Measurements from ENCODE around the gene PRPF8. TPM values are rescaled to one million over a fixed set of nuclear protein-coding genes. Genes with fewer than 3 reads are reported as not detected.
"Not testable (repeated sequence)": the region's sequence is repeated elsewhere in the genome, so short reads cannot be mapped to it uniquely, and the experiment has no call there.

PRPF8 gene
- total and polyA plus RNA-seq, 10 of the 15 experiments (the other 5 are each of a cell fraction or from before 2014, with no cell fraction given), result 77.2 to 337 (median 162) TPM

- H4K20me1 ChIP-seq (ENCODE audit: control insufficient read depth, insufficient read depth); BruUV-seq (replicated peaks); DNase-seq (ENCODE audit: low read depth, low spot score); H3K27ac ChIP-seq (ENCODE audit: control insufficient read depth, insufficient read depth); ATAC-seq; H3K4me1 ChIP-seq (ENCODE audit: control insufficient read depth, insufficient read depth, low read length); H3K9ac ChIP-seq (ENCODE audit: control insufficient read depth, insufficient read depth, low read length); H3K79me2 ChIP-seq (ENCODE audit: control insufficient read depth, insufficient read depth, low read length); intact Hi-C loops (cut with micrococcal nuclease; ENCODE audit: unreplicated experiment); H3K9me3 ChIP-seq (replicated peaks; ENCODE audit: control insufficient read depth, insufficient read depth, low read length); FAIRE-seq; H3K27me3 ChIP-seq (replicated peaks in 1 of 2; ENCODE audit: control insufficient read depth in 2 of 2, insufficient read depth in 2 of 2, low read length in 1 of 2); H3K4me3 ChIP-seq; H3K4me2 ChIP-seq (ENCODE audit: control insufficient read depth, insufficient read depth); SMC1A ChIA-PET (ENCODE audit: uncharacterized antibody, unreplicated experiment); POLR2A ChIA-PET; H2AFZ ChIP-seq (ENCODE audit: control insufficient read depth, low read depth, low read length); H3K36me3 ChIP-seq (ENCODE audit: control insufficient read depth in 2 of 2, insufficient read depth in 2 of 2, low read length in 1 of 2); in situ Hi-C loops (cut with MboI); RAD21 ChIA-PET (ENCODE audit: unreplicated experiment): not testable (repeated sequence)
- WGBS (ENCODE audit: insufficient coverage, insufficient replicate concordance, low lambda C conversion rate, missing lambda C conversion rate), result 51% methylated on average over 5 of the region's 5 CpGs
- CTCF ChIA-PET, result interaction anchor here (1.3 kb wide), 1 partner anchor 31 kb away, joined by 4 read pairs; no protein-coding TSS in a partner anchor
These were observed 15.2 kb upstream of the PRPF8 start for GRCh38 chr17:1699891-1700290.

GRCh38 chr17:1697681-1698080, 13.0 kb upstream of the PRPF8 start:
- FAIRE-seq (no peak), DNase-seq (ENCODE audit: low read depth, low spot score) (no peak), ATAC-seq (no peak)
- Histone ChIP-seq H3K4me1 (ENCODE audit: control insufficient read depth, insufficient read depth, low read length) (peaks cover 4% of the 10 kb centered on the region), H3K9me3 (replicated peaks; ENCODE audit: control insufficient read depth, insufficient read depth, low read length) (no peaks in the 10 kb centered on the region), H3K4me3 (no peak overlapping the region), H2AFZ (ENCODE audit: control insufficient read depth, low read depth, low read length) (no peak overlapping the region), H3K27ac (ENCODE audit: control insufficient read depth, insufficient read depth) (no peak overlapping the region), H3K36me3 (ENCODE audit: control insufficient read depth in 2 of 2, insufficient read depth in 2 of 2, low read length in 1 of 2) (no peaks in the 10 kb centered on the region), H4K20me1 (ENCODE audit: control insufficient read depth, insufficient read depth) (no peaks in the 10 kb centered on the region), H3K4me2 (ENCODE audit: control insufficient read depth, insufficient read depth) (no peak overlapping the region), H3K9ac (ENCODE audit: control insufficient read depth, insufficient read depth, low read length) (no peak overlapping the region), H3K79me2 (ENCODE audit: control insufficient read depth, insufficient read depth, low read length) (no peaks in the 10 kb centered on the region), H3K27me3 (replicated peaks in 1 of 2; ENCODE audit: control insufficient read depth in 2 of 2, insufficient read depth in 2 of 2, low read length in 1 of 2) (no peaks in the 10 kb centered on the region)
- SMC1A ChIA-PET (ENCODE audit: uncharacterized antibody, unreplicated experiment), result no interaction called here
- POLR2A ChIA-PET, result no interaction called here
- RAD21 ChIA-PET (ENCODE audit: unreplicated experiment), result no interaction called here
- TF ChIP-seq ATF3 (IDR thresholded peaks at IDR 0.05; ENCODE audit: borderline replicate concordance, extremely low read depth, low read depth, low read length), result no peak
- intact Hi-C loops (cut with micrococcal nuclease; ENCODE audit: unreplicated experiment), result no loop called here
- CTCF ChIA-PET, result interaction anchor here (0.6 kb wide), 1 partner anchor 23 kb away, joined by 3 read pairs; no protein-coding TSS in a partner anchor
- no TSS peak for BruUV-seq (replicated peaks)
- 38% methylated on average over 5 of the region's 5 CpGs for WGBS (ENCODE audit: insufficient coverage, insufficient replicate concordance, low lambda C conversion rate, missing lambda C conversion rate)
- in situ Hi-C loops (cut with MboI), result no loop called here
